CD14-positive monocyte (primary cell): Measurements from ENCODE around the gene AKR1C3. TPM values are rescaled to one million over a fixed set of nuclear protein-coding genes. Genes with fewer than 3 reads are reported as not detected.

ENCODE experiments used
- DNase-seq, 3 donors: peaks; one replicate each; pipeline ENCODE4 v3.0.0-alpha.2; 2011 to 2022
- H2AFZ ChIP-seq: 2 replicates; pipeline ENCODE4 v1.6.0; 2012; ENCODE audit warnings: mild to moderate bottlenecking, low read depth, low read length, inconsistent platforms; ENCODE audit not compliant: insufficient read depth, poor library complexity, severe bottlenecking
- H3K27ac ChIP-seq, 2 donors: 1 replicate in 1 of 2; 2 replicates in 1 of 2; pipeline ENCODE4 v1.5.1; 2012 to 2013; ENCODE audit warnings: low read length in 2 of 2, control low read depth in 1 of 2, inconsistent platforms in 1 of 2, low read depth in 1 of 2, mild to moderate bottlenecking in 1 of 2
- H3K27me3 ChIP-seq, 2 donors: one replicate each; pipeline versions ENCODE4 v1.6.0 to v1.6.1; 2011 to 2013; ENCODE audit warnings: low read length in 2 of 2; ENCODE audit not compliant: control insufficient read depth in 2 of 2, insufficient read depth in 2 of 2
- H3K36me3 ChIP-seq, 2 donors: replicated peaks in 1 of 2; 1 replicate in 1 of 2; 2 replicates in 1 of 2; pipeline versions ENCODE4 v1.5.1 to v1.6.1; 2012 to 2013; ENCODE audit warnings: low read length in 2 of 2, control low read depth in 1 of 2, inconsistent platforms in 1 of 2, mild to moderate bottlenecking in 1 of 2; ENCODE audit not compliant: insufficient read depth in 2 of 2, control insufficient read depth in 1 of 2
- H3K4me1 ChIP-seq, 2 donors: 1 replicate in 1 of 2; 2 replicates in 1 of 2; pipeline versions ENCODE4 v1.5.1 to v1.6.1; 2012 to 2013; ENCODE audit warnings: low read length in 2 of 2, control low read depth in 1 of 2, inconsistent platforms in 1 of 2, mild to moderate bottlenecking in 1 of 2, moderate library complexity in 1 of 2; ENCODE audit not compliant: insufficient read depth in 2 of 2, control insufficient read depth in 1 of 2
- H3K4me2 ChIP-seq: replicated peaks from 2 replicates; pipeline ENCODE3; 2012; ENCODE audit warnings: low read length, moderate library complexity, mild to moderate bottlenecking; ENCODE audit not compliant: poor library complexity, severe bottlenecking; ENCODE audit errors: extremely low read depth
- H3K4me3 ChIP-seq, 3 experiments: fragments of 200-600 bp in 1 of 3; sonication (generic) in 1 of 3; replicated peaks in 1 of 3; 1 replicate in 2 of 3; 2 replicates in 1 of 3; pipeline ENCODE4 v1.5.1; 2011 to 2013; ENCODE audit warnings: low read length in 3 of 3, mild to moderate bottlenecking in 3 of 3, control low read depth in 2 of 3, low read depth in 2 of 3, inconsistent platforms in 1 of 3, moderate library complexity in 1 of 3
- H3K79me2 ChIP-seq: 2 replicates; pipeline ENCODE4 v1.6.0; 2012; ENCODE audit warnings: mild to moderate bottlenecking, control low read depth, inconsistent platforms, low read length, moderate library complexity; ENCODE audit not compliant: insufficient read depth
- H3K9ac ChIP-seq: 2 replicates; pipeline ENCODE4 v1.6.0; 2017; ENCODE audit warnings: low read length, mild to moderate bottlenecking; ENCODE audit not compliant: insufficient read depth, poor library complexity, severe bottlenecking
- H3K9me3 ChIP-seq, 2 donors: replicated peaks in 1 of 2; 1 replicate in 1 of 2; 2 replicates in 1 of 2; pipeline versions ENCODE4 v1.5.1 to v1.6.1; 2012 to 2013; ENCODE audit warnings: low read length in 2 of 2, control low read depth in 1 of 2; ENCODE audit not compliant: control insufficient read depth in 1 of 2, insufficient read depth in 1 of 2
- H4K20me1 ChIP-seq: 2 replicates; pipeline ENCODE4 v1.6.0; 2012; ENCODE audit warnings: mild to moderate bottlenecking, low read length, control low read depth, moderate library complexity; ENCODE audit not compliant: insufficient read depth
- H3K27ac Mint-ChIP-seq, 7 donors: one replicate each; pipeline ENCODE4 v1.8.0; 2020; ENCODE audit warnings: mild to moderate bottlenecking in 7 of 7, mixed read lengths in 7 of 7, moderate library complexity in 6 of 7, inconsistent platforms in 2 of 7
- H3K27me3 Mint-ChIP-seq, 3 donors: one replicate each; pipeline ENCODE4 v1.8.0; 2021 to 2022; ENCODE audit warnings: low read depth in 3 of 3, mild to moderate bottlenecking in 3 of 3, mixed read lengths in 3 of 3, moderate library complexity in 3 of 3, inconsistent platforms in 1 of 3
- H3K36me3 Mint-ChIP-seq, 2 donors: one replicate each; pipeline ENCODE4 v1.8.0; 2020; ENCODE audit warnings: mixed read lengths in 2 of 2, inconsistent platforms in 1 of 2, mild to moderate bottlenecking in 1 of 2
- H3K4me1 Mint-ChIP-seq: one replicate; pipeline ENCODE4 v1.8.0; 2020; ENCODE audit warnings: mild to moderate bottlenecking, mixed read lengths
- H3K4me3 Mint-ChIP-seq, 2 donors: one replicate each; pipeline ENCODE4 v1.8.0; 2020; ENCODE audit warnings: mild to moderate bottlenecking in 2 of 2, mixed read lengths in 2 of 2, moderate library complexity in 1 of 2
- H3K9me3 Mint-ChIP-seq, 7 donors: one replicate each; pipeline ENCODE4 v1.8.0; 2020 to 2022; ENCODE audit warnings: mixed read lengths in 7 of 7, mild to moderate bottlenecking in 6 of 7, moderate library complexity in 6 of 7, inconsistent platforms in 2 of 7
- WGBS: methylation state at CpG from one replicate; pipeline ENCODE4 v1.1.5; 2013; ENCODE audit warnings: missing lambda C conversion rate; ENCODE audit not compliant: insufficient coverage; 5-methylcytosine and 5-hydroxymethylcytosine counted together
- intact Hi-C, 2 donors: fragments of 100-400 bp; cut with micrococcal nuclease; formaldehyde crosslinking; loops; one replicate each; pipeline versions ENCODE4 v1.15.0 to v1.15.1; 2023
- polyA plus RNA-seq, 3 donors: library from polyadenylated mRNA; depleted of rRNA in 1 of 3; unstranded in 2 of 3; stranded (reverse) in 1 of 3; fragments of 300-500 nt in 2 of 3; fragments of >200 nt in 1 of 3; fragmentation: Illumina TruSeq in 2 of 3; gene quantifications; 1 replicate in 2 of 3; 2 replicates in 1 of 3; pipeline ENCODE4 v1.2.3, GENCODE V29; 2012 to 2021
- TF ChIP-seq, protein P1 (sequence below): fragments of 200-600 bp; IDR thresholded peaks from one replicate; pipeline ENCODE4 v1.8.0; 2022; ENCODE audit warnings: antibody characterized with exemption, mild to moderate bottlenecking

AKR1C3 gene
- polyA plus RNA-seq, 3 donors = 1.1 to 2.4 (median 1.9) TPM

DNA sequence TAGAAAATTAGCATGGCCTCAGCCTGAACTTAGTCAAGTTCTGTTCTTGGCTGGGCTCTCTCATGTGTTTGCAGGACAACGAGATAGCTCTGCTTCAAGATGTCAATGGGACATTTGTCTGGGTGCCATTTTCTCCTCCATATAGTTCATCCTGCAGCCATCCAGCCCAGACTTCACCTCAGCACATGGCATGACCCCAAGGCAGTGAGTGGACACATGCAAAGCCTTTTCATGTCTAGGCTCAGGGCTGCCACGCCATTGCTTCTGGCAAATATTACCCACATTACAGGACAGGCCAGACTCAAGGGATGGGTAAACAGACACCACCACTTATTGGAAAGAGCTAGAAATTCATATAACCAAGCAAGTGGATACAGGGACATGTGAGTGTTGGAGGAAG is 9.3 kb downstream of the AKR1C3 start:
- intact Hi-C loops = no loop called here
- H3K4me3 Mint-ChIP-seq = no peak overlapping the region

DNA sequence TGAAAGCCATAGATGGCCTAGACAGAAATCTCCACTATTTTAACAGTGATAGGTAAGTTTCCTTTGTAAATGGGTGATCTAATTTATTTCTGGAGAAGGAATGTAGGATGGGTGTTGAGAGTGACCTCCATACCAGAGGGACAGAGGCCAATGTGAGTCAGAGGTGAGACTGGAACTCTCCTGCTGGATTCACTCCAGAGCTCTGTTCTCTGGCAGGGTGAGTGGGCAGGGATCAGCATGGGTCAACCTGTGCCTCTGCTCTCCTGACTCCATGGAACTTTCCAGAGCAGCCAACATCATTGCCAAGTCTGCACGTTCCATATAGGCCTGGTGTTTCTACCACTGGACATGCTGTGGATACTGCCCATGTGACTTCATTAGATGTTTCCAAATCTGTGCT is 11.4 kb downstream of the AKR1C3 start:
- H3K27ac Mint-ChIP-seq = peak overlapping the region in 1 of 7 donors; percentile 44
- no peaks in the 10 kb centered on the region for H3K79me2 ChIP-seq

More for the DNA sequence above, 9.3 kb downstream of the AKR1C3 start:
- Histone ChIP-seq H3K36me3 (no peaks in the 10 kb centered on the region), H3K79me2 (no peaks in the 10 kb centered on the region), H3K9ac (no peak overlapping the region), H3K4me2 (no peak overlapping the region), H4K20me1 (no peaks in the 10 kb centered on the region), H3K27me3 (no peaks in the 10 kb centered on the region), H3K27ac (no peak overlapping the region), H3K4me3 (no peak overlapping the region), H2AFZ (no peak overlapping the region), H3K9me3 (no peaks in the 10 kb centered on the region), H3K4me1 (no peaks in the 10 kb centered on the region)
- WGBS = 100% methylated on average over 1 of the region's 2 CpGs
- Mint-ChIP-seq H3K27ac (peak overlapping the region in 1 of 7 donors; percentile 28), H3K36me3 (no peaks in the 10 kb centered on the region), H3K27me3 (no peaks in the 10 kb centered on the region), H3K4me1 (peaks cover 3% of the 10 kb centered on the region), H3K9me3 (no peaks in the 10 kb centered on the region)
- no peak for DNase-seq
- TF ChIP-seq, protein P1, sequence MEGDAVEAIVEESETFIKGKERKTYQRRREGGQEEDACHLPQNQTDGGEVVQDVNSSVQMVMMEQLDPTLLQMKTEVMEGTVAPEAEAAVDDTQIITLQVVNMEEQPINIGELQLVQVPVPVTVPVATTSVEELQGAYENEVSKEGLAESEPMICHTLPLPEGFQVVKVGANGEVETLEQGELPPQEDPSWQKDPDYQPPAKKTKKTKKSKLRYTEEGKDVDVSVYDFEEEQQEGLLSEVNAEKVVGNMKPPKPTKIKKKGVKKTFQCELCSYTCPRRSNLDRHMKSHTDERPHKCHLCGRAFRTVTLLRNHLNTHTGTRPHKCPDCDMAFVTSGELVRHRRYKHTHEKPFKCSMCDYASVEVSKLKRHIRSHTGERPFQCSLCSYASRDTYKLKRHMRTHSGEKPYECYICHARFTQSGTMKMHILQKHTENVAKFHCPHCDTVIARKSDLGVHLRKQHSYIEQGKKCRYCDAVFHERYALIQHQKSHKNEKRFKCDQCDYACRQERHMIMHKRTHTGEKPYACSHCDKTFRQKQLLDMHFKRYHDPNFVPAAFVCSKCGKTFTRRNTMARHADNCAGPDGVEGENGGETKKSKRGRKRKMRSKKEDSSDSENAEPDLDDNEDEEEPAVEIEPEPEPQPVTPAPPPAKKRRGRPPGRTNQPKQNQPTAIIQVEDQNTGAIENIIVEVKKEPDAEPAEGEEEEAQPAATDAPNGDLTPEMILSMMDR = no peak

More for the DNA sequence above, 11.4 kb downstream of the AKR1C3 start:
- Mint-ChIP-seq H3K27me3 (no peaks in the 10 kb centered on the region), H3K36me3 (no peaks in the 10 kb centered on the region), H3K4me3 (no peak overlapping the region), H3K4me1 (peaks cover 3% of the 10 kb centered on the region), H3K9me3 (peaks cover 0 to 7% (median 3%) of the 10 kb centered on the region in 7 donors)
- H3K4me2 ChIP-seq = no peak overlapping the region
- 100% methylated on average over 1 of the region's 1 CpG for WGBS
- no peak for DNase-seq
- no peaks in the 10 kb centered on the region for H3K36me3 ChIP-seq
- H4K20me1 ChIP-seq = no peaks in the 10 kb centered on the region
- no peaks in the 10 kb centered on the region for H3K9me3 ChIP-seq
- TF ChIP-seq, protein P1 = no peak
- H3K4me1 ChIP-seq = no peaks in the 10 kb centered on the region
- no peak overlapping the region for H3K9ac ChIP-seq
- H3K4me3 ChIP-seq = no peak overlapping the region
- H3K27me3 ChIP-seq = no peaks in the 10 kb centered on the region
- no peak overlapping the region for H3K27ac ChIP-seq
- intact Hi-C loops = no loop called here
- H2AFZ ChIP-seq = no peak overlapping the region
